Left forelimb (tissue), 1 donor: Measurements from ENCODE around the gene ALK.

Experiments
- DNase-seq: peaks from one replicate; pipeline ENCODE4 v3.0.0-alpha.2; 2018; ENCODE audit warnings: low spot score

The ALK gene

DNA sequence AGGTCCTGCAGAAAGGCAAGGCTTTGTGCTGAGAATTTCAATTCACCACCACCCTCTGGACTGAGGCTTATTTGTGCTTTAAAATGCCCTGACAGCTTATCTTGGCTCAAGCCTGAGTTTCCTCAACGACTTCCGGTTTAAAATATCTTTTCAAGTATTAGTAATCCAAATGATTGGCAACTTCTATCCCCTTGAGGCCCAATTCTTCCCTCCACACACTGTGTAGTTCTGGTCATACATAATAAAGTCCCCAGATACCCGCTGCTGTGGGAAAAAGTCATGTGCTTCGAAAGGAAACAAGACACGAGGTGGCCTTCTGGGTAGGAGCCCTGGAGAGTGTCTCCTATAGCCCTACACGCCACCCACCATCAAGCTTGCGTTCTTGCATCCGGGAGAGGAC is 393.4 kb downstream of the ALK start:
- DNase-seq = no peak

- no peak for DNase-seq
These were observed 394.5 kb downstream of the ALK start for GRCh38 chr2:29526587-29527586.

DNA sequence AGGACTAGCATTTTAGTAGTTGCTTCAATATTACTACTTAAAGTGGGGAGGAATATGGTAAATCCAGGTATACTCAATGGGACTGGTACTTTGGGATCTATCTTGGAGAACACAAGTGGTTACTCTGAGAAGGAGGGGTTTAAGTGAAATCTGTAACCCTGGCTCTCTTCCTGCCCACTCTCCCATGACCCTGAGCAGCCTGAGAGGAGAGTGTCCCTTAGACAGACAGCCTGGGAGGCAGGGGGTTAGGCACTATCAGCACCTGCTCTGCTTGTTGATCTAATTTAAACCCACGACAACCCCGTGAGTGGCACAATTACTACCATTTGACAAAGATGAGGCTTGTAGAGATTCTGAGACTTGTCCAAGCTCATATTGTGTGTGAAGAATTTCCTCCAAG is 395.5 kb downstream of the ALK start:
- DNase-seq = no peak

GRCh38 chr2:29524652-29525051 is 396.7 kb downstream of the ALK start:
- DNase-seq = no peak

DNA sequence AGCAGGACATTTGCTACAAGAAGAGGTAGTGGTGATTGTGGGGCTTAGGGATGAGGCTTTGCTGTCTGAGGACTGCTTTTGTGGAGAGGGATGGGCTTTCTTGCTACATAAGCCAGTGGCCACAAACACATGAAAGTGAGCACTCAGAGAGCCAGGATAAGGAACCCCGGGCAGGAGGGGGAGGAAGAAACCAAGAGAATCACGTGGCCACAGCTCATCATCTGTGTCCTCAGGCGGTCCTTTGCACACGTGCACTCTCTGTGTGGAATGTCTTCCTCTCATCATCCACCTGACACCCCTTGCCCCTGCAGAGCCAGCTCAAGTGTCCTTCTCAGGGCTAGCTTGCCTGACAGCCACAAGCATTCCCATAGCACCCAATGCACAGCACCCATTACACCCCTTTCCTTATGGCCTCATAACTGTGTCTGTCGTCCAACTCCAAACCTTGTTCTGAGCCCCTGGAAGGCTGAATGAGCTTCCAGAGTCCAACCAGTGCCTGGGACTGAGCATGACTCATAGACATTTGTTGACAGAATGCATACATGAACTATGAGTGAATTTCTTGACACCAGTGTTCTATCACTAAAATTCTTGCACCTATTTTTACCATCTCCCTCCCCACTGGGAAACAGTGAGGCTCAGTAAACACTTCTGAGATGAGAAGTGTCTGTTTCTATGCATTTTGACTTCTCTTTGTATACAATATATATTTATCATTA is 398.3 kb downstream of the ALK start:
- DNase-seq = no peak

DNA sequence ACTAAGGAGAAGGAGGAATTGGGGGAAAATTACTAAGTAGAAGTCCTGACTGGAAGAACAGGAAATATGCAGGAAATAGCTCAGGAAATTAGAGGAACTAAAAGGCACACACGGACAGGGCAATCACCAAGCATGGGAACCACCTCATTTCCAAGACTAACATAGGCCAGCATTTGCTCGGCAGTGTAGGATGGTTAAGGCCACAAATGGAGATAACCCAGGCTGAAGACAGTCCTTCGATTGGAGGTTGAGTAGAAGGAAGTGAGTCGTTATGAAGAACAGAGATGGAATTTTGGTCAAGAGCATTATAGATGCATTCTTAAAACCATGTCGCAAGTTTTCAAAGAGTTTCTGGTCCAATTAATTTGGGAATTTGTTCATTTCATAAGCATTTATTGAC is 401.4 kb downstream of the ALK start:
- no peak for DNase-seq

GRCh38 chr2:29519338-29519925 is 402.0 kb downstream of the ALK start:
- no peak for DNase-seq

GRCh38 chr2:29518646-29519337 is 402.6 kb downstream of the ALK start:
- no peak for DNase-seq

- DNase-seq = no peak
These were observed 403.4 kb downstream of the ALK start for GRCh38 chr2:29518010-29518409.

- no peak for DNase-seq
These were observed 404.0 kb downstream of the ALK start for GRCh38 chr2:29517413-29517812.

GRCh38 chr2:29516767-29517166 is 404.6 kb downstream of the ALK start:
- DNase-seq = no peak

DNA sequence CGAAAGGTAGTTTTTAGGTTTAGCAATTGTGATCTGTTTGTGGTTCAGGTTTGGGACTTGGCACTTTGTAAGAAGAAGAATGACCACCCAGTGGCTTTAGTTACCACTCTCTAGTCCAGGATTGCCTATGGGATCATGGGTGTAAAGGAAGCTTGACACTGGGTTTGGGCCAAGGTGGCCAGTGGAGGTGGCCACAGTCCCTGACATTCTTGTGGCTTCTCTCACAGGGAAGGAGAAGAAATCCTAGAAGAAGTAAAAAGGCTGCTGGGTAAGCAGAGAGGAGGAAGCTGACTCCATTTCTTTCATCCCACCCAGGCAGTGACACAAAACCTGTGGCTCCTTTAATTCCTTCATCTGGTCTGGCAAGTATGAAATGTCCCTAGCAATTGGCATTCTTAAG is 411.5 kb downstream of the ALK start:
- DNase-seq = no peak

GRCh38 chr2:29509397-29509796 is 412.0 kb downstream of the ALK start:
- no peak for DNase-seq

- no peak for DNase-seq
These were observed 416.6 kb downstream of the ALK start for GRCh38 chr2:29504746-29505145.

DNA sequence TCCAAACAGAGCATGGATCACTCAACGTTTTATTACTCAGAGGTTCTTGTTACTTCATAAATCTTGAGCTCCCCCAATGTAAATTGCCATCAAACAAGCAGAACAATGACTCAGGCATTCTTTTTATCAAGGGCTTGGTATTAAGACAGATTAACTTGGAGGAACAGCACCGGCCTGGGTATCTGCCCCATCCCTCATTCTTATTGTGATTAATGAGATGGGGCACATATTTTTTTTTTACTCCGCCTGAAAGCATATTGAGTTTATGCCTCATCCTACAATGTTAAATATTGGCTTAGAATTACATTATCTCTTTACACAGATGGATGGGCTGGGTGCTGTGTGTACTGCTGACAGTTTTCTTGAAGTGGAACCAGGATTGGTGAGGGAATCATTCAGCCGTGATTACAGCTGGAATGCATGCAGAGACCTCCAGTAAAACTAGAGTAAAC is 418.9 kb downstream of the ALK start:
- no peak for DNase-seq

GRCh38 chr2:29497375-29497774 is 424.0 kb downstream of the ALK start:
- no peak for DNase-seq

GRCh38 chr2:29496198-29496597 is 425.2 kb downstream of the ALK start:
- DNase-seq = no peak

GRCh38 chr2:29495536-29496060 is 425.8 kb downstream of the ALK start:
- DNase-seq = no peak

DNA sequence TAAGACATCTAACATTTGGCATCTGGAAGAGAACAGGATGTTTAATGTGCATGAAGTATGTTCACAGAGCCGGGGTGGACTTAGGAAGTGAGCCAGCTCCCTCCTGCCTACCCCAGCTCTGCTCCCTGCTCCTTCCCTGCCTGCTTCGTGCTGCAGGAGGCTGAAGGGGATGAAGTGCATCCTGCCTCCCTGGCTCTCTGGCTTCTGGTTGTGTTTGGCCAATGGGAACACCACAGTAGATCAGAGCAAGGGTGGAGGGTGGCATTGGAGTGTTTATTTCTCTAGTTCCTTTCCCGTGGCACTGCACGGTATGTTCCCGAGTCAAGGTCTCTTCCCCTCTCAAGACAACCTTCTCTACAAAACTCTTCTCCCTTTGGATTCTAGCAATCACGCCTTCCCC is 426.3 kb downstream of the ALK start:
- DNase-seq = no peak

DNA sequence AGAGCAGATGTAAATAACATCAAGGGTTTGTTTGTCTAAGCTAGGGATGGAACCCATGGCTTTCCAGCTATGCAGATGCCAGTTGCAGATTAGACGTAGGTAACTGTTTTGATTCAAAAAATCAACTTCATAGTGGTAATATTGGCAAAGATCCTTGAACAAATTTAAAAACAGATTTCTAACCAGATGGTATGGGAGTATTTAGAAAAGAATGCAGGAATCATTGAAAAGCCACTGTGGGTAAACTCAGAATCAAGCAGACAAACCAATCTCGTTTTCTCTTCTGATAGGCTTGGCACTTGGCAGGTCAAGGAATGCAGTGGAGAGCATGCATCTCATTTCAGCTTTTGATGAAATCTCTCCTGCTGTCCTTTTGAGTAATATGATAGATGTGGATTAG is 428.7 kb downstream of the ALK start:
- no peak for DNase-seq

GRCh38 chr2:29490045-29490444 is 431.3 kb downstream of the ALK start:
- no peak for DNase-seq

GRCh38 chr2:29489568-29489967 is 431.8 kb downstream of the ALK start:
- DNase-seq = no peak
